WERI-Rb-1 (cell line): Measurements from ENCODE around the gene DNAJC30.

Source experiments
- DNase-seq: peaks from one replicate; pipeline ENCODE4 v3.0.0-alpha.2; 2020
- H3K27ac ChIP-seq: fragments of 250-450 bp; sonication (Bioruptor Pico); 2 replicates; pipeline ENCODE4 v1.5.1; 2020; ENCODE audit warnings: mild to moderate bottlenecking, moderate library complexity
- H3K27me3 ChIP-seq: fragments of 250-450 bp; sonication (Bioruptor Pico); 2 replicates; pipeline ENCODE4 v1.5.1; 2021; ENCODE audit warnings: mild to moderate bottlenecking, low read depth, moderate library complexity; ENCODE audit not compliant: insufficient read depth, severe bottlenecking
- H3K36me3 ChIP-seq: fragments of 250-450 bp; sonication (Bioruptor Pico); 2 replicates; pipeline ENCODE4 v1.5.1; 2020; ENCODE audit warnings: mild to moderate bottlenecking, moderate library complexity
- H3K4me3 ChIP-seq: 2 replicates; pipeline ENCODE4 v1.5.1; 2011; ENCODE audit warnings: low read depth, mild to moderate bottlenecking, control low read depth, low read length
- H3K9me3 ChIP-seq: fragments of 250-450 bp; sonication (Bioruptor Pico); 2 replicates; pipeline ENCODE4 v1.5.1; 2021; ENCODE audit warnings: mild to moderate bottlenecking, moderate library complexity; ENCODE audit not compliant: severe bottlenecking
- TF ChIP-seq, protein P1 (sequence below): IDR thresholded peaks from 2 replicates; pipeline ENCODE4 v1.5.1; 2011; ENCODE audit warnings: low read depth, mild to moderate bottlenecking, control low read depth, inconsistent platforms, low read length

DNAJC30 gene

DNA sequence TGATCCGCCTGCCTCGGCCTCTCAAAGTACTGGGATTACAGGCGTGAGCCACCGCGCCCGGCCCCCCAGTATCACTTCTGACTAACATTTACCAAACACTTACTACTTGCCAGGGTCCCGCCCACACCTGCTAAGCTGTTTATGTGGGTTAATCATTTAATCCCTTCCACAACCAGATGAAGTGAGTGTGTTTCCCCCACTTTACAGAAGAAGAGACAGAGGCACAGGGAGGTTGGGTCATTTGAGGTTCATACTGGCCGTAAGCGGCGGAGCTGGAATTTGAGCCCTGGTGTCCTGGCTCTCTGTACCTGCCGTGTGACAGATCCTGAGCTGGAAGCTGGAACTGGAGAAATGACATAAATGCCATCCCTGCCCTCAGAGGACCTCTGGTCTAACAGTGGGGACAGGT is 30.7 kb downstream of the DNAJC30 start:
- H3K27ac ChIP-seq, result peak overlapping the region; percentile 2; the same call in 1 of the 2 replicates
- H3K27me3 ChIP-seq, result peaks cover 4% of the 10 kb centered on the region
- TF ChIP-seq, protein P1, sequence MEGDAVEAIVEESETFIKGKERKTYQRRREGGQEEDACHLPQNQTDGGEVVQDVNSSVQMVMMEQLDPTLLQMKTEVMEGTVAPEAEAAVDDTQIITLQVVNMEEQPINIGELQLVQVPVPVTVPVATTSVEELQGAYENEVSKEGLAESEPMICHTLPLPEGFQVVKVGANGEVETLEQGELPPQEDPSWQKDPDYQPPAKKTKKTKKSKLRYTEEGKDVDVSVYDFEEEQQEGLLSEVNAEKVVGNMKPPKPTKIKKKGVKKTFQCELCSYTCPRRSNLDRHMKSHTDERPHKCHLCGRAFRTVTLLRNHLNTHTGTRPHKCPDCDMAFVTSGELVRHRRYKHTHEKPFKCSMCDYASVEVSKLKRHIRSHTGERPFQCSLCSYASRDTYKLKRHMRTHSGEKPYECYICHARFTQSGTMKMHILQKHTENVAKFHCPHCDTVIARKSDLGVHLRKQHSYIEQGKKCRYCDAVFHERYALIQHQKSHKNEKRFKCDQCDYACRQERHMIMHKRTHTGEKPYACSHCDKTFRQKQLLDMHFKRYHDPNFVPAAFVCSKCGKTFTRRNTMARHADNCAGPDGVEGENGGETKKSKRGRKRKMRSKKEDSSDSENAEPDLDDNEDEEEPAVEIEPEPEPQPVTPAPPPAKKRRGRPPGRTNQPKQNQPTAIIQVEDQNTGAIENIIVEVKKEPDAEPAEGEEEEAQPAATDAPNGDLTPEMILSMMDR, result no peak
- H3K4me3 ChIP-seq, result no peak overlapping the region
- peak; percentile 92 for DNase-seq
- H3K36me3 ChIP-seq, result no peaks in the 10 kb centered on the region
- H3K9me3 ChIP-seq, result no peaks in the 10 kb centered on the region

DNA sequence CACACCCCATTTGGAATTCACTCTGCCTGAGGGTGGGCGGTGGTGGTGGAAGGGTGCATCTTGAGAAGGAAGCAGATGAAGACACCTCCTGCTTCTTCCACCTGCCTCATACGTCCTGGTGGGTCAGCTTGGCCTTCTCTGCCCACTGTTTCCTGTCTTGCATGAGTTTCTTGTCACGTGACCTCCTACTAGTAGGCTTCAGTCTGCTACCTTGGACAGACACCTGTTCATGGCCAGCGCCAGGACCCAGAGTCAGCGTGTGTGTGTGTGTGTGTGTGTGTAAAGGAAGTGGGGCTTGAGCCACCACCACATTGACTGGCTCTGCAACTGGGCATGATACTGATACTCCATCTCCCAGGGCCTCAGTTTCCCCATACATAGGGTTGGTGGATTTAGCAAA is 32.7 kb downstream of the DNAJC30 start:
- Histone ChIP-seq H3K27me3 (peaks cover 4% of the 10 kb centered on the region), H3K9me3 (no peaks in the 10 kb centered on the region), H3K4me3 (no peak overlapping the region), H3K36me3 (no peaks in the 10 kb centered on the region), H3K27ac (no peak overlapping the region)
- TF ChIP-seq, protein P1, result no peak
- no peak for DNase-seq

DNA sequence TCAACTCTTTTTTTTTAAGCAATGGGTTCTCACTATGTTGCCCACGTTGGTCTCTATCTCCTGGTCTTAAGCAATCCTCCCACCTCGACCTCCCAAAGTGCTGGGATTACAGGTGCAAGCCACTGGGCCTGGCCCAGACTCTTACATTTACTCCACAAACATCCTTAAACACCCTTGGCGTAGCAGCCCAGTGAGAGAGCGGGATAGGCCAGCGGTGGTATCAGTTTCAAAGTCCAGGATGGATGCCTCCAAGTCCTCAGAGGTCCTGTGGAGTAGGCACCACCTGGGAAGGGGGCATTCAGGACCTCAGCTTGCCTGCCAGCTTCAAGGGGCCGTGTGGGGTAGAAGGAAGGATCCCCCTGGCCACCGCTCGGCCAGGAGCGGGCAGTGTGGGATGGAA is 33.7 kb downstream of the DNAJC30 start:
- Histone ChIP-seq H3K27me3 (peaks cover 4% of the 10 kb centered on the region), H3K27ac (no peak overlapping the region), H3K4me3 (no peak overlapping the region), H3K9me3 (no peaks in the 10 kb centered on the region), H3K36me3 (no peaks in the 10 kb centered on the region)
- TF ChIP-seq, protein P1, result no peak
- no peak for DNase-seq

DNA sequence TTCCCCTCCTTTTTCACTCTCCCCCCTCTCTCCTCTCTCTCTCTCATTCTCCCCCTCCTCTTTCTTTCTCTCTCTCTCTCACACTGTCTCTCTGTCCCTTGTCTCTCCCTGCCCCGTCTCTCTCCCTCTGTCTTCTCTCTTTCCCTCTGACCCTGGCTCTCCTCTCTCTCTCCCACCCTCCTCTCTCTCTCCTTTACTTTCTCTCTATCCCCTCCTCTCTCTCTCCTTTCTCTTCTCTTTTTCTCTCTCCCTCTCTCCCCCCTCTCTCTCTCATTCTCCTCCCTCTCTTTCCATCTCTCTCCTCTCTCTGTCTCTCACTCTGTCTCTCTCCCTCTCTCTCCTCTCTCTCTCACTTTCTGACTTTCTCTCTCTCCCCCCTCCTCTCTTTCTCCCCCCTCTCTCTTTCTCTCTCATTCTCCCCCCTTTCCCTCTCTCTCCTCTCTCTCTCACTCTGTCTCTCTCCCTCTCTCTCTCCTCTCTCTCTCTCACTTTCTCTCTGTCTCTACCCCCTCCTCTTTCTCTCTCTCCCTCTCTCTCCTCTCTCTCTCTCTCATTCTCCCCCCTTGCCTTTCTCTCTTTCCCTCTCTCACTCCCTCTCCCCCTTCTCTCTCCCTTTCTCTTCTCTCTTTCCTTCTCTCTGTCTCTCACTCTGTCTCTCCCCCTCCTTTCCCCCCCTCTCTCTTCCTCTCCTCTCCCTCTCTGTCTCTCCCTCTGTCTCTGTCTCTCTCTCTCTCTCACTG is 34.5 kb downstream of the DNAJC30 start:
- TF ChIP-seq, protein P1, result no peak
- DNase-seq, result no peak
- H3K36me3 ChIP-seq, result no peaks in the 10 kb centered on the region
- no peak overlapping the region for H3K27ac ChIP-seq
- H3K27me3 ChIP-seq, result peaks cover 4% of the 10 kb centered on the region
- no peaks in the 10 kb centered on the region for H3K9me3 ChIP-seq
- H3K4me3 ChIP-seq, result no peak overlapping the region

DNA sequence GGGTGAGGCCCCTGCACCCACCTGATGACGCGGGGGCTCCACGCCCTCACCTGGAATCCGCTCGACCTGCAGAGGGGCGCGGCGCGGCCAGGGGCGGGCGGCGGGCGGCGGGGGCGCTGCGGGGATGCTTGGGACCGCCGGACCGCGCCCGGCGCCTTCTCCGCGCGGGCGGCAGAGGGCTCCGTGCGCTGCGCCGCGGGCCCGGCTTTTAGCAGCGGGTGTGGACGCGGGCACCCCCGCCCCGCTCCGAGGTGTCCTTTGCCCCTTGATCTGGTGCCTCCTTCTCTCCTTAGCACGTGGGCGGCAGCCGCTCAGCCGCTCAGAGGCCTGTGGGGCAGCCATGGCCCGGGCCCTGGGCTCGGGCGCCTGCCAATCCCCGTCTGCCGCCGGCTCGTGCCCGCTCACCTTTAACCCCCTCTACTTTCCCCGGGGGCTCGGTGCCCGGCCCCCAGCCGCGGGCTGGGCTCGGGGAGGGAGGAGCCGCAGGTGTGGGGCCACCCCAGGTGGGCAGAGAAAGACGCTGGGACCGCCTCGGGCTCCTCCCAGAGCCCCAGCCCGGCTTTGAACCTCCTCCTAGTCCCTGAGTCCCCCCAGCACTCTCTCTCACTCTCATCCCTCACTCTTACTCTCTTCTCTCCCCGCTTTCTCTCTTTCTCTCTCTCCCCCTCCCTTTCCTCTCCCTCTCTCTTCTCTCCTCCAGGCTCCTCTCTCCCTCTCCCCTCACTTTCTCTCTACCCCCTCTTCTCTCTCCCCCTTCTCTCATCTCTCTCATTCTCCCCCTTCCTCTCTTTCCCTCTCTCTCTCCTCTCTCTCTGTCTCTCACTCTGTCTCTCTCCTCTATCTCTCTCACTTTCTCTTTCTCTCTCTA is 35.3 kb downstream of the DNAJC30 start:
- H3K9me3 ChIP-seq, result no peaks in the 10 kb centered on the region
- peak; percentile 41 for DNase-seq
- TF ChIP-seq, protein P1, result no peak
- H3K4me3 ChIP-seq, result peak overlapping the region; percentile 42
- H3K36me3 ChIP-seq, result no peaks in the 10 kb centered on the region
- no peak overlapping the region for H3K27ac ChIP-seq
- peaks cover 4% of the 10 kb centered on the region for H3K27me3 ChIP-seq
